SK-N-SH treated with all-trans-retinoic acid at 6 μM for 48 hours (cell line): Measurements from ENCODE around the gene PPIL1.

Experiments used
- ATAC-seq: fragments of 200-7000 bp; cut with Tn5 transposase; 3 replicates; pipeline ENCODE4 v1.9.1; 2020; ENCODE audit warnings: mild to moderate bottlenecking, moderate library complexity
- ARNTL ChIP-seq: fragments of 450-650 bp; formaldehyde crosslinking; IDR thresholded peaks from 2 replicates; pipeline ENCODE4 v1.5.0; 2020; ENCODE audit warnings: low read depth, mild to moderate bottlenecking, moderate library complexity, borderline replicate concordance
- CSDC2 ChIP-seq: fragments of 250-450 bp; sonication (Bioruptor Pico); IDR thresholded peaks from 2 replicates; pipeline ENCODE4 v1.5.0; 2020; ENCODE audit warnings: mild to moderate bottlenecking, moderate library complexity
- GLIS3 ChIP-seq: fragments of 250-450 bp; sonication (Bioruptor Pico); IDR thresholded peaks from 2 replicates; pipeline ENCODE4 v1.5.0; 2020; ENCODE audit warnings: mild to moderate bottlenecking, moderate library complexity
- OSR1 ChIP-seq: fragments of 250-450 bp; sonication (Bioruptor Pico); IDR thresholded peaks from 2 replicates; pipeline ENCODE4 v1.8.0; 2022; ENCODE audit warnings: moderate library complexity, mild to moderate bottlenecking, inconsistent platforms
- PPARA ChIP-seq: fragments of 250-450 bp; sonication (Bioruptor Pico); IDR thresholded peaks from 2 replicates; pipeline ENCODE4 v1.5.0; 2020; ENCODE audit warnings: mild to moderate bottlenecking, borderline replicate concordance
- RARB ChIP-seq: fragments of 250-450 bp; sonication (Bioruptor Pico); IDR thresholded peaks from 2 replicates; pipeline ENCODE4 v1.8.0; 2021; ENCODE audit warnings: mild to moderate bottlenecking, moderate library complexity
- SNAI2 ChIP-seq: fragments of 250-450 bp; sonication (Bioruptor Pico); IDR thresholded peaks from 2 replicates; pipeline ENCODE4 v1.5.0; 2020; ENCODE audit warnings: mild to moderate bottlenecking, moderate library complexity
- TCF4 ChIP-seq: fragments of 250-450 bp; sonication (Bioruptor Pico); IDR thresholded peaks from 2 replicates; pipeline ENCODE4 v1.8.0; 2021; ENCODE audit warnings: mild to moderate bottlenecking, moderate library complexity, borderline replicate concordance
- TOX ChIP-seq: fragments of 250-450 bp; sonication (Bioruptor Pico); IDR thresholded peaks from 2 replicates; pipeline ENCODE4 v1.8.0; 2021; ENCODE audit warnings: mild to moderate bottlenecking, moderate library complexity, borderline replicate concordance
- ZC3H10 ChIP-seq: fragments of 250-450 bp; sonication (Bioruptor Pico); IDR thresholded peaks from 2 replicates; pipeline ENCODE4 v1.5.1; 2021; ENCODE audit warnings: mild to moderate bottlenecking, moderate library complexity
- ZFP3 ChIP-seq: fragments of 250-450 bp; sonication (Bioruptor Pico); IDR thresholded peaks from 2 replicates; pipeline ENCODE4 v1.5.0; 2020; ENCODE audit warnings: mild to moderate bottlenecking, moderate library complexity
- ZFP30 ChIP-seq: fragments of 450-650 bp; formaldehyde crosslinking; IDR thresholded peaks from 2 replicates; pipeline ENCODE4 v1.5.0; 2022; ENCODE audit warnings: mild to moderate bottlenecking, moderate library complexity
- ZNF565 ChIP-seq: fragments of 450-650 bp; formaldehyde crosslinking; conservative IDR thresholded peaks from 2 replicates; pipeline ENCODE4 v1.5.0; 2020; ENCODE audit warnings: low read depth, mild to moderate bottlenecking, moderate library complexity
- ZNF70 ChIP-seq: fragments of 450-650 bp; formaldehyde crosslinking; IDR thresholded peaks from 2 replicates; pipeline ENCODE4 v1.5.0; 2020; ENCODE audit warnings: mild to moderate bottlenecking, moderate library complexity
- ZNF8 ChIP-seq: fragments of 450-650 bp; formaldehyde crosslinking; IDR thresholded peaks from 2 replicates; pipeline ENCODE4 v1.5.0; 2020; ENCODE audit warnings: mild to moderate bottlenecking, moderate library complexity
- TF ChIP-seq, protein P1 (sequence below): fragments of 250-450 bp; sonication (Bioruptor Pico); IDR thresholded peaks from 2 replicates; pipeline ENCODE4 v1.5.0; 2020; ENCODE audit warnings: mild to moderate bottlenecking, moderate library complexity
- TF ChIP-seq, protein P2 (sequence below): fragments of 250-450 bp; sonication (Bioruptor Pico); IDR thresholded peaks from 2 replicates; pipeline ENCODE4 v1.5.1; 2020; ENCODE audit warnings: low read depth, mild to moderate bottlenecking, moderate library complexity
- TF ChIP-seq, protein P3 (sequence below): fragments of 250-450 bp; sonication (Bioruptor Pico); IDR thresholded peaks from 2 replicates; pipeline ENCODE4 v1.8.0; 2020; ENCODE audit warnings: mild to moderate bottlenecking, moderate library complexity, borderline replicate concordance
- TF ChIP-seq, protein P4 (sequence below): fragments of 250-450 bp; sonication (Bioruptor Pico); IDR thresholded peaks from 2 replicates; pipeline ENCODE4 v1.8.0; 2021; ENCODE audit warnings: low read depth, mild to moderate bottlenecking, moderate library complexity, borderline replicate concordance

PPIL1 gene

DNA sequence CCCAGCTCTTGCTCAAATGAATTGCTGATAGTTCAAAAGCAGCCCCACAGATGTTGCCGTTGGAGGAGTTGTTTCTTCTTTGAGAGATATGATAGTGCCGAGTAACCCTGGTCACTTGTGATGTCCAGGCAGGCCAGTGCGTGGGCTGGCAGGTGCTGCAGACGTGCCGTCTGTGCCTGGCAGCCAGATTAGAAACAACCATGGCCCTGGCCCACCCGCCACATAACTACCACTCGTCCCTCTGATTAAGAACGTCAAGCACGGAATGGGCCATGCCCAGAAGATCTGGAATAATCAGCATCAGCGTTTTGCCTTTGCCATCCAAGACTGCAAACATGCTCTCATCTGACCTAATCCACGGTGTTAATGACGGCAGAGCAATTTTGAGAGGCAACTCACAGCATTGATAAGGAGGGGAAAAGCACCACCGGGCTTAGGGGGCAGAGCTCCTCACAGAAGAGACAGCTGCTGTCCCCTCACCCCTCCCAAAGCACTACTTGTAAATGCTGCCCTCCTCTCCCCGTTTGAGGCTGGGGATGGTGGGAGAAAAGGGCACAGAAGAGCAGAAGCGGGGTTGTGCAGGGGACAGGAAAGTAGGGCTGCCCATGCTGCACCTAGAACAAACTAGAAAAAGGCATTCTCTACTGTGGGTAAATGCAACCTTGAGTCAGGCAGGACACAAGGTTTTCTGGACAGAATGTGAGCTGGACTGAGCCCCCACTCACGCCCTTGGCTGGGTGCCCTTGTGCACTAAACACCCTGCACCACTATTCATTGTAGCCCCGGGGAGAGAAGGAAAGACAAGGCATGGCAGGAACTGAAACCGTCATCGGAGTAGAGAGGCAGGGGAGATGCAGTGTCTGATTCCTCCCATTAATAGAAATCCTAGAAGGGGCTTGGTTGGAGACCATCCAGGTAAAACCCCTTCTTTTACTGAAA is 30.1 kb downstream of the PPIL1 start (continued):
- TF ChIP-seq, protein P1, sequence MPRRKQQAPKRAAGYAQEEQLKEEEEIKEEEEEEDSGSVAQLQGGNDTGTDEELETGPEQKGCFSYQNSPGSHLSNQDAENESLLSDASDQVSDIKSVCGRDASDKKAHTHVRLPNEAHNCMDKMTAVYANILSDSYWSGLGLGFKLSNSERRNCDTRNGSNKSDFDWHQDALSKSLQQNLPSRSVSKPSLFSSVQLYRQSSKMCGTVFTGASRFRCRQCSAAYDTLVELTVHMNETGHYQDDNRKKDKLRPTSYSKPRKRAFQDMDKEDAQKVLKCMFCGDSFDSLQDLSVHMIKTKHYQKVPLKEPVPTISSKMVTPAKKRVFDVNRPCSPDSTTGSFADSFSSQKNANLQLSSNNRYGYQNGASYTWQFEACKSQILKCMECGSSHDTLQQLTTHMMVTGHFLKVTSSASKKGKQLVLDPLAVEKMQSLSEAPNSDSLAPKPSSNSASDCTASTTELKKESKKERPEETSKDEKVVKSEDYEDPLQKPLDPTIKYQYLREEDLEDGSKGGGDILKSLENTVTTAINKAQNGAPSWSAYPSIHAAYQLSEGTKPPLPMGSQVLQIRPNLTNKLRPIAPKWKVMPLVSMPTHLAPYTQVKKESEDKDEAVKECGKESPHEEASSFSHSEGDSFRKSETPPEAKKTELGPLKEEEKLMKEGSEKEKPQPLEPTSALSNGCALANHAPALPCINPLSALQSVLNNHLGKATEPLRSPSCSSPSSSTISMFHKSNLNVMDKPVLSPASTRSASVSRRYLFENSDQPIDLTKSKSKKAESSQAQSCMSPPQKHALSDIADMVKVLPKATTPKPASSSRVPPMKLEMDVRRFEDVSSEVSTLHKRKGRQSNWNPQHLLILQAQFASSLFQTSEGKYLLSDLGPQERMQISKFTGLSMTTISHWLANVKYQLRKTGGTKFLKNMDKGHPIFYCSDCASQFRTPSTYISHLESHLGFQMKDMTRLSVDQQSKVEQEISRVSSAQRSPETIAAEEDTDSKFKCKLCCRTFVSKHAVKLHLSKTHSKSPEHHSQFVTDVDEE (CRISPR knock-in tag): no peak
- TF ChIP-seq ZFP3 (CRISPR knock-in tag) (no peak), TCF4 (CRISPR knock-in tag) (no peak)

DNA sequence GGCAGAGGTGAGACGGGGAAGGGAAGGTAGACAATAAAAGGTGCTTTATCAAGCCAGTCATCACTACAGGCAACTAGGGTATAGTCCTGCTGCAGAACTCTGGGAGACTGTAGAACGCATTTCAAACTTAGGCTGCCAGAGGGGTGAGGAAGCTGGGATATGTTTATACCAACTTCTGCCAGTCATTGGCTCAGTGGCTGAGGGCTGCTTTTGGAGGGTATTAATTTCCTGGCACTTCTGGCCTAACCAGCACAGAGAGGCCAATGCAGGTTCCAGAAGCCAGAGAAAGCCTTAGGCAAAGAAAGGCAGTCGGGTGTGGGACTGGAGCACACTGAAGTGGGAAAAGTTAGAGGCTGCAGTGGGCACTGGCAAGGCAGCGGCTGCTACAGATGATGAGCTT is 31.4 kb downstream of the PPIL1 start:
- ATAC-seq: no peak
- TF ChIP-seq OSR1 (CRISPR knock-in tag): no peak
- TF ChIP-seq TOX (CRISPR knock-in tag): no peak
- TF ChIP-seq ZNF8 (CRISPR knock-in tag): no peak
- no peak for TF ChIP-seq SNAI2 (CRISPR knock-in tag)
- TF ChIP-seq ARNTL (CRISPR knock-in tag): no peak

DNA sequence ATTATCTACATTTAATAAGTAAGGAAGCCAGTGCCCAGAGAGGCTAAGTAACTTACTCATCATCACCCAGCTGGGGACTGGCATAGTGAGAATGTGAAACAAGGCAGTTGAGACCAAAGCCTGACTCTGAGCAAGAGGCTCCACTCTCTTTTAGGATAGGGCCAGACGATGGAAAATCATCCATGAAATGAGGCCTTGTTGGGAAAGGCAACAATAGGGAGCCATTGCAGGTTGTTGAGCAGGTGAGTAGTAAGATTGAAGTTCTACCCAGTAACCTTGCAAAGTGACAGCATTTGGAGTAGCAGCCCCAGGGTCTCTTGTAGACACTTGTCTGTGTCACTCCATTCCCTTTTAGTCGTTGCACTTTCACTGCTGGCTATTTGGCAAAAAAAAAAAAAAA is 32.8 kb downstream of the PPIL1 start:
- ATAC-seq: no peak
- TF ChIP-seq ZNF70 (CRISPR knock-in tag) (no peak), PPARA (CRISPR knock-in tag) (no peak), GLIS3 (no peak), SNAI2 (CRISPR knock-in tag) (no peak), ZFP30 (CRISPR knock-in tag) (no peak), RARB (CRISPR knock-in tag) (no peak), ZFP3 (CRISPR knock-in tag) (no peak), ZC3H10 (CRISPR knock-in tag) (no peak), CSDC2 (CRISPR knock-in tag) (no peak), TCF4 (CRISPR knock-in tag) (no peak), ZNF565 (CRISPR knock-in tag) (no peak)
- TF ChIP-seq, protein P2, sequence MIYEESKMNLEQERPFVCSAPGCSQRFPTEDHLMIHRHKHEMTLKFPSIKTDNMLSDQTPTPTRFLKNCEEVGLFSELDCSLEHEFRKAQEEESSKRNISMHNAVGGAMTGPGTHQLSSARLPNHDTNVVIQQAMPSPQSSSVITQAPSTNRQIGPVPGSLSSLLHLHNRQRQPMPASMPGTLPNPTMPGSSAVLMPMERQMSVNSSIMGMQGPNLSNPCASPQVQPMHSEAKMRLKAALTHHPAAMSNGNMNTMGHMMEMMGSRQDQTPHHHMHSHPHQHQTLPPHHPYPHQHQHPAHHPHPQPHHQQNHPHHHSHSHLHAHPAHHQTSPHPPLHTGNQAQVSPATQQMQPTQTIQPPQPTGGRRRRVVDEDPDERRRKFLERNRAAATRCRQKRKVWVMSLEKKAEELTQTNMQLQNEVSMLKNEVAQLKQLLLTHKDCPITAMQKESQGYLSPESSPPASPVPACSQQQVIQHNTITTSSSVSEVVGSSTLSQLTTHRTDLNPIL (CRISPR knock-in tag): no peak
- TF ChIP-seq, protein P3, sequence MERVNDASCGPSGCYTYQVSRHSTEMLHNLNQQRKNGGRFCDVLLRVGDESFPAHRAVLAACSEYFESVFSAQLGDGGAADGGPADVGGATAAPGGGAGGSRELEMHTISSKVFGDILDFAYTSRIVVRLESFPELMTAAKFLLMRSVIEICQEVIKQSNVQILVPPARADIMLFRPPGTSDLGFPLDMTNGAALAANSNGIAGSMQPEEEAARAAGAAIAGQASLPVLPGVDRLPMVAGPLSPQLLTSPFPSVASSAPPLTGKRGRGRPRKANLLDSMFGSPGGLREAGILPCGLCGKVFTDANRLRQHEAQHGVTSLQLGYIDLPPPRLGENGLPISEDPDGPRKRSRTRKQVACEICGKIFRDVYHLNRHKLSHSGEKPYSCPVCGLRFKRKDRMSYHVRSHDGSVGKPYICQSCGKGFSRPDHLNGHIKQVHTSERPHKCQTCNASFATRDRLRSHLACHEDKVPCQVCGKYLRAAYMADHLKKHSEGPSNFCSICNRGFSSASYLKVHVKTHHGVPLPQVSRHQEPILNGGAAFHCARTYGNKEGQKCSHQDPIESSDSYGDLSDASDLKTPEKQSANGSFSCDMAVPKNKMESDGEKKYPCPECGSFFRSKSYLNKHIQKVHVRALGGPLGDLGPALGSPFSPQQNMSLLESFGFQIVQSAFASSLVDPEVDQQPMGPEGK (CRISPR knock-in tag): no peak
- TF ChIP-seq, protein P4, sequence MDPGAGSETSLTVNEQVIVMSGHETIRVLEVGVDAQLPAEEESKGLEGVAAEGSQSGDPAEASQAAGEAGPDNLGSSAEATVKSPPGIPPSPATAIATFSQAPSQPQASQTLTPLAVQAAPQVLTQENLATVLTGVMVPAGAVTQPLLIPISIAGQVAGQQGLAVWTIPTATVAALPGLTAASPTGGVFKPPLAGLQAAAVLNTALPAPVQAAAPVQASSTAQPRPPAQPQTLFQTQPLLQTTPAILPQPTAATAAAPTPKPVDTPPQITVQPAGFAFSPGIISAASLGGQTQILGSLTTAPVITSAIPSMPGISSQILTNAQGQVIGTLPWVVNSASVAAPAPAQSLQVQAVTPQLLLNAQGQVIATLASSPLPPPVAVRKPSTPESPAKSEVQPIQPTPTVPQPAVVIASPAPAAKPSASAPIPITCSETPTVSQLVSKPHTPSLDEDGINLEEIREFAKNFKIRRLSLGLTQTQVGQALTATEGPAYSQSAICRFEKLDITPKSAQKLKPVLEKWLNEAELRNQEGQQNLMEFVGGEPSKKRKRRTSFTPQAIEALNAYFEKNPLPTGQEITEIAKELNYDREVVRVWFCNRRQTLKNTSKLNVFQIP (CRISPR knock-in tag): no peak
